ENCODE data around the gene RBM34. TPM values are rescaled to one million over a fixed set of nuclear protein-coding genes. Genes with fewer than 3 reads are reported as not detected.

Gene RBM34
- total RNA-seq, 1 donor from 2014 or later: 53.6 TPM

GRCh38 chr1:235158680-235159079 is 2.4 kb downstream of the RBM34 start:
- TF ChIP-seq CTCF (IDR thresholded peaks at IDR 0.05): no peak
- no peak overlapping the region for H3K27ac ChIP-seq
- no peak for DNase-seq (ENCODE audit: low spot score in 2 of 2)
- H3K4me1 ChIP-seq: peaks cover 6 to 9% of the 10 kb centered on the region in 2 donors
- peaks cover 25 to 33% of the 10 kb centered on the region in 2 donors for H3K36me3 ChIP-seq
- no peaks in the 10 kb centered on the region for H3K9me3 ChIP-seq
- H3K4me3 ChIP-seq: no peak overlapping the region
- intact Hi-C loops (cut with DNase I): no loop called here
- no peaks in the 10 kb centered on the region for H3K27me3 ChIP-seq

GRCh38 chr1:235157150-235157549 is 3.9 kb downstream of the RBM34 start:
- intact Hi-C loops (cut with DNase I): no loop called here
- Histone ChIP-seq H3K27me3 (no peaks in the 10 kb centered on the region), H3K4me1 (peaks cover 6 to 9% of the 10 kb centered on the region in 2 donors), H3K27ac (no peak overlapping the region), H3K9me3 (no peaks in the 10 kb centered on the region), H3K4me3 (no peak overlapping the region), H3K36me3 (peaks cover 40 to 47% of the 10 kb centered on the region in 2 donors)
- DNase-seq (ENCODE audit: low spot score in 2 of 2): no peak
- TF ChIP-seq CTCF (IDR thresholded peaks at IDR 0.05): no peak

GRCh38 chr1:235156740-235157139 is 4.3 kb downstream of the RBM34 start:
- Histone ChIP-seq H3K27me3 (no peaks in the 10 kb centered on the region), H3K27ac (no peak overlapping the region), H3K9me3 (no peaks in the 10 kb centered on the region), H3K4me1 (peaks cover 6 to 9% of the 10 kb centered on the region in 2 donors), H3K4me3 (no peak overlapping the region), H3K36me3 (peaks cover 40 to 51% of the 10 kb centered on the region in 2 donors)
- no peak for DNase-seq (ENCODE audit: low spot score in 2 of 2)
- no peak for TF ChIP-seq CTCF (IDR thresholded peaks at IDR 0.05)
- intact Hi-C loops (cut with DNase I): no loop called here

- H3K4me3 ChIP-seq: no peak overlapping the region
- no peak for DNase-seq (ENCODE audit: low spot score in 2 of 2)
- H3K4me1 ChIP-seq: peaks cover 6 to 9% of the 10 kb centered on the region in 2 donors
- no peak for TF ChIP-seq CTCF (IDR thresholded peaks at IDR 0.05)
- no peaks in the 10 kb centered on the region for H3K27me3 ChIP-seq
- H3K27ac ChIP-seq: no peak overlapping the region
- H3K36me3 ChIP-seq: peaks cover 40 to 56% of the 10 kb centered on the region in 2 donors
- intact Hi-C loops (cut with DNase I): no loop called here
- H3K9me3 ChIP-seq: no peaks in the 10 kb centered on the region
Measured at GRCh38 chr1:235156265-235156664, 4.8 kb downstream of the RBM34 start.

- Histone ChIP-seq H3K36me3 (peaks cover 57 to 84% of the 10 kb centered on the region in 2 donors), H3K27me3 (no peaks in the 10 kb centered on the region), H3K27ac (no peak overlapping the region), H3K4me1 (no peaks in the 10 kb centered on the region), H3K4me3 (no peak overlapping the region), H3K9me3 (no peaks in the 10 kb centered on the region)
- DNase-seq (ENCODE audit: low spot score in 2 of 2): no peak
- intact Hi-C loops (cut with DNase I): no loop called here
- no peak for TF ChIP-seq CTCF (IDR thresholded peaks at IDR 0.05)
Measured at GRCh38 chr1:235152235-235152634, 8.8 kb downstream of the RBM34 start.

- intact Hi-C loops (cut with DNase I): no loop called here
- Histone ChIP-seq H3K36me3 (peaks cover 56 to 84% of the 10 kb centered on the region in 2 donors), H3K27ac (no peak overlapping the region), H3K4me3 (no peak overlapping the region), H3K4me1 (no peaks in the 10 kb centered on the region), H3K9me3 (no peaks in the 10 kb centered on the region), H3K27me3 (no peaks in the 10 kb centered on the region)
- TF ChIP-seq CTCF (IDR thresholded peaks at IDR 0.05): no peak
- DNase-seq (ENCODE audit: low spot score in 2 of 2): no peak
Measured at GRCh38 chr1:235151033-235151432, 10.0 kb downstream of the RBM34 start.

Data from ascending aorta (tissue), 2 donors.